Measurements from ENCODE around the gene RDH5.

Gene RDH5

DNA sequence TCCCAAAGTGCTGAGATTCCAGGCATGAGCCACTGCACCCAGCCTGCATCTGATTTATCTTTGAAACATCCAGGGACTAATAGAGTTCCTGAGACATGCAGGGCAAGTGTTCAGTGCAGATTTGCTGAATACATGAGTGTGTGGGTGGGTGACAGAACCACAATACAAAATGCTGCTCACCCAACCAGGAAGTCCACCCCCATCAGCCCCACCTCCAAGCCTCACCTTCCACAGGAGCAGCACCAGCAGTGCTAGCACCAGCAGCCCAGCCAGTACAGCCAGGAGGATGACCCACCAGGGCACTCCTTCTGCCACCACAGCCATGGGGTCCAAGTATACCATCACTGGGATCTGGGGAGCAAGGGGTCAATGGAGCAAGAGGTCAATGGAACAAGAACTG lies 32.4 kb upstream of the RDH5 start:
- no peak overlapping the region for H3K4me3 ChIP-seq (ENCODE audit: control insufficient read depth, low read depth, low read length)
- DNase-seq (ENCODE audit: low read depth) = no peak
- TF ChIP-seq, protein P1, sequence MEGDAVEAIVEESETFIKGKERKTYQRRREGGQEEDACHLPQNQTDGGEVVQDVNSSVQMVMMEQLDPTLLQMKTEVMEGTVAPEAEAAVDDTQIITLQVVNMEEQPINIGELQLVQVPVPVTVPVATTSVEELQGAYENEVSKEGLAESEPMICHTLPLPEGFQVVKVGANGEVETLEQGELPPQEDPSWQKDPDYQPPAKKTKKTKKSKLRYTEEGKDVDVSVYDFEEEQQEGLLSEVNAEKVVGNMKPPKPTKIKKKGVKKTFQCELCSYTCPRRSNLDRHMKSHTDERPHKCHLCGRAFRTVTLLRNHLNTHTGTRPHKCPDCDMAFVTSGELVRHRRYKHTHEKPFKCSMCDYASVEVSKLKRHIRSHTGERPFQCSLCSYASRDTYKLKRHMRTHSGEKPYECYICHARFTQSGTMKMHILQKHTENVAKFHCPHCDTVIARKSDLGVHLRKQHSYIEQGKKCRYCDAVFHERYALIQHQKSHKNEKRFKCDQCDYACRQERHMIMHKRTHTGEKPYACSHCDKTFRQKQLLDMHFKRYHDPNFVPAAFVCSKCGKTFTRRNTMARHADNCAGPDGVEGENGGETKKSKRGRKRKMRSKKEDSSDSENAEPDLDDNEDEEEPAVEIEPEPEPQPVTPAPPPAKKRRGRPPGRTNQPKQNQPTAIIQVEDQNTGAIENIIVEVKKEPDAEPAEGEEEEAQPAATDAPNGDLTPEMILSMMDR (conservative IDR thresholded peaks at IDR 0.05; ENCODE audit: control insufficient read depth, insufficient read depth, low read depth, low read length) = no peak

DNA sequence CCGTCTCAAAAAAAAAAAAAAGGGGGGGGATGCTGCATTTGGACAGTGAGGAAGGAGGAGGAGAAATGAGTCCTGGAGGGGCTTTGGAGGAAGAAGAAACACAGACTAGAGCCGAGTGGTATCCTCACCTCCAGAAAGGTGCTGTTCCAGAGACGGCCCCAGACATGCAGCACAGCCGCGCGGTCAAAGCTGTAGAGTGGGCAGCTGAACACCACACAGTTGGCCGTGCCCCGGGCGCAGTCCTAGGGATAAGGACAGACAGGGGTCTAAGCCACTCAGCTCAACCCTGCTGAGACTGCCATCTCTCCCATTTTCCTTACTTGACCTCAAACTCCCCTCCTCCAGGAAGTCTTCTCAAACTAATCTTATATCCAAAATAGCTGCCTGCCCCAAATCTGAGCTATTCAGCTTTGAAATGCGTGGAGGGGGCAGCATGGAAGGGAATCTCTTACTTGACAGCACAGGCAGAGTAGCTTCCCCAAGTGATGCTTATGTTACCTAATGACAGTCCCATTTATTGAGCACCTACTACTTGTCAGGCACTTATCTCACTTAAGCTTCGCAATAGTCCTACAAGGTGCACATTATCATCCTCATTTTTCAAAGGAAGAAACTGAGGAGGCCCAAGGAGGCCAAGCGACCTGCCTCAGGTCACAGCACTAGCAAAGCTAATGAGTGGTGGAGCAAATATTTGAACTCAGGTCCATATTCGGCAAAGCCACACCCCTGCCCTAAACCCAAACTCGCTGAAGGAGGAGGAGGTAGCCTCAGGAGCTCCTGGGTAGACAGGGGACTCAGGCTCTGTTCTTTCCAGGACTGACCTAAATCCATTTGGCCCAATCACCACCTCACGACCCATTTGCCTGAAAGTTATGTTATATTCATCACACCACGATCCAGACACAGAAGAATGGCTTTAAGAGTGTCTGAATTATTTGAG lies 31.2 kb upstream of the RDH5 start:
- no peak overlapping the region for H3K4me3 ChIP-seq (ENCODE audit: control insufficient read depth, low read depth, low read length)
- TF ChIP-seq, protein P1 (conservative IDR thresholded peaks at IDR 0.05; ENCODE audit: control insufficient read depth, insufficient read depth, low read depth, low read length) = no peak
- DNase-seq (ENCODE audit: low read depth) = no peak

- no peak overlapping the region for H3K4me3 ChIP-seq (ENCODE audit: control insufficient read depth, low read depth, low read length)
- no peak for DNase-seq (ENCODE audit: low read depth)
- TF ChIP-seq, protein P1 (conservative IDR thresholded peaks at IDR 0.05; ENCODE audit: control insufficient read depth, insufficient read depth, low read depth, low read length) = no peak
These were observed 27.4 kb upstream of the RDH5 start for GRCh38 chr12:55692631-55693322.

GRCh38 chr12:55693323-55694187 lies 26.6 kb upstream of the RDH5 start:
- TF ChIP-seq, protein P1 (conservative IDR thresholded peaks at IDR 0.05; ENCODE audit: control insufficient read depth, insufficient read depth, low read depth, low read length) = no peak
- no peak overlapping the region for H3K4me3 ChIP-seq (ENCODE audit: control insufficient read depth, low read depth, low read length)
- no peak for DNase-seq (ENCODE audit: low read depth)

DNA sequence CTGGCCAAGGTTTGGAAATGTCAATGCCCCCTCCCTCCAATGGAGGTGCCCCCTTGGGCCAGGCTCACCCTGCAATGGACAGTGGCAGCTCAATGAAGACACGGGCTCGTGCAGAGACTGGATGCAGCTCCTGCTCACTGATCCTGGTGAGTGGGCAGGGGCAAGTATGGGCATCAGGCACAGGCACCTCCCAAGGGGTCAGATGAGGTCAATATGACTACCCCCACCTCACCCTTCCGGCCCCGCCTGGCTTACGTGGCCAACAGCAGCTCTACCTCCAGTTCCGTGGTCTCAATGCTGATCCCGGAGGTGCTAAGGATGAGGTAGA lies 26.0 kb upstream of the RDH5 start:
- TF ChIP-seq, protein P1 (conservative IDR thresholded peaks at IDR 0.05; ENCODE audit: control insufficient read depth, insufficient read depth, low read depth, low read length) = no peak
- no peak for DNase-seq (ENCODE audit: low read depth)
- no peak overlapping the region for H3K4me3 ChIP-seq (ENCODE audit: control insufficient read depth, low read depth, low read length)

DNA sequence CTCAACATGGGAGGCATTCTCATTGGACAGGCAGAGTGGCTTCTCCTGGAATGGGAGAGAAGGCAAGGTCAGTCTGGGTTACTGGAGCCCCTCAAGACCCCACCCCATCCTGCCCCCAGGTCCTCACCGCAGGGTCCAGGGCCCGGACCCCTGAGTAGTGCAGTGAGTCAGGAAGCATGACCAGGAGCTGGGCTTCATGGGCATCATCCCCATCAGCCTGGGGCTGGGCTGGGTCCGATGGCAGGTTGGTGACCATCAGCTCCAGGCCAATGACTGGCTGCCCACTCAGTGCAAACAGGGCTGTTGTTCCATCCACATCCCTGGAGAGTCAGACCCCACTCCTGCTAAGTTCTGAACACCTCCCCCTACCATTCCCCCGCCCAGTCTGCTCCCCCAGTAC lies 25.5 kb upstream of the RDH5 start:
- no peak overlapping the region for H3K4me3 ChIP-seq (ENCODE audit: control insufficient read depth, low read depth, low read length)
- TF ChIP-seq, protein P1 (conservative IDR thresholded peaks at IDR 0.05; ENCODE audit: control insufficient read depth, insufficient read depth, low read depth, low read length) = no peak
- no peak for DNase-seq (ENCODE audit: low read depth)

Data from fibroblast of mammary gland (primary cell).